Measurements from ENCODE around the gene UBXN2A. TPM values are rescaled to one million over a fixed set of nuclear protein-coding genes. Genes with fewer than 3 reads are reported as not detected.

UBXN2A gene
- total and polyA plus RNA-seq, 10 of the 15 experiments (the other 5 are each of a cell fraction or from before 2014, with no cell fraction given), result 3.7 to 23.5 (median 14.6) TPM

DNA sequence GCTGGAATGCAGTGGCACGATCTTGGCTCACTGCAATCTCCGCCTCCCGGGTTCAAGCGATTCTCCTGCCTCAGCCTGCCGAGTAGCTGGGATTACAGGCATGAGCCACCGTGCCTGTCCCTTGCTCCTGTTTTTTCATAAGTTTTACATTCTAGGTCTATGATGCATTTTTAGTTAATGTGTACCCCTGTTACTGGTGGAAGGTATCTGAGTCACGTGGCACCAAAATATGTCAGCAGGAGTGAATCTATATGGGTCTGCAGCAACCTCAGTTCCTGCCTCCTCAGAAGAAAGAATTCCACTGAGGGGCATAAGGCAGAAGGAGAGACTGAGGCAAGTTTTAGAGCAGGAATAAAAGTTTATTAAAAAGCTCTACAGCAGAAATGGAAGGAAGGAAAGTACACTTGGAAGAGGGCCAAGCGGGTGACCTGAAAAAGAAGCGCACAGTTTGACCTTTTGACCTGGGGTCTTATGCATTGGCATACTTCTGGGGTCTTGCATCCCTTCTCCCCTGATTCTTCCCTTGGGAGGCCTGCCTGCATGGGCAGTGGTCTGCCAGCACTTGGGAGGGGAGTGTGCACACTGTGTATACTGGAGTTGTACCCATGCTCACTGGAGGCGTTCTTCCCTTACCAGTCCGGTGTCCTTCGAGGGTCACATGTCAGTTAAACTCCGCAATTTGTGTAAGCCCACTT lies 68.6 kb downstream of the UBXN2A start:
- WGBS (ENCODE audit: insufficient coverage, insufficient replicate concordance, low lambda C conversion rate, missing lambda C conversion rate), result 79% methylated on average over 13 of the region's 13 CpGs
- no TSS peak for BruUV-seq (replicated peaks)
- ChIA-PET POLR2A (no interaction called here), CTCF (no interaction called here), RAD21 (ENCODE audit: unreplicated experiment) (no interaction called here), SMC1A (ENCODE audit: uncharacterized antibody, unreplicated experiment) (no interaction called here)
- TF ChIP-seq CREB1 (IDR thresholded peaks at IDR 0.05; ENCODE audit: low read depth) (no peak), NR2F1 (conservative IDR thresholded peaks at IDR 0.05) (peak; percentile 55; the same call in 1 of the 2 replicates)
- DNase-seq (ENCODE audit: low read depth, low spot score) (no peak), ATAC-seq (no peak), FAIRE-seq (peak; percentile 18)
- Histone ChIP-seq H3K9me3 (replicated peaks; ENCODE audit: control insufficient read depth, insufficient read depth, low read length) (no peaks in the 10 kb centered on the region), H3K79me2 (ENCODE audit: control insufficient read depth, insufficient read depth, low read length) (no peaks in the 10 kb centered on the region), H3K4me2 (ENCODE audit: control insufficient read depth, insufficient read depth) (no peak overlapping the region), H4K20me1 (ENCODE audit: control insufficient read depth, insufficient read depth) (no peaks in the 10 kb centered on the region), H3K36me3 (ENCODE audit: control insufficient read depth in 2 of 2, insufficient read depth in 2 of 2, low read length in 1 of 2) (no peaks in the 10 kb centered on the region), H3K9ac (ENCODE audit: control insufficient read depth, insufficient read depth, low read length) (no peak overlapping the region), H3K4me1 (ENCODE audit: control insufficient read depth, insufficient read depth, low read length) (no peaks in the 10 kb centered on the region), H3K4me3 (no peak overlapping the region), H3K27me3 (replicated peaks in 1 of 2; ENCODE audit: control insufficient read depth in 2 of 2, insufficient read depth in 2 of 2, low read length in 1 of 2) (peaks cover 3 to 16% of the 10 kb centered on the region in 2 experiments), H2AFZ (ENCODE audit: control insufficient read depth, low read depth, low read length) (no peak overlapping the region), H3K27ac (ENCODE audit: control insufficient read depth, insufficient read depth) (no peak overlapping the region)
- in situ Hi-C loops (cut with MboI) (no loop called here), intact Hi-C loops (cut with micrococcal nuclease; ENCODE audit: unreplicated experiment) (no loop called here)

DNA sequence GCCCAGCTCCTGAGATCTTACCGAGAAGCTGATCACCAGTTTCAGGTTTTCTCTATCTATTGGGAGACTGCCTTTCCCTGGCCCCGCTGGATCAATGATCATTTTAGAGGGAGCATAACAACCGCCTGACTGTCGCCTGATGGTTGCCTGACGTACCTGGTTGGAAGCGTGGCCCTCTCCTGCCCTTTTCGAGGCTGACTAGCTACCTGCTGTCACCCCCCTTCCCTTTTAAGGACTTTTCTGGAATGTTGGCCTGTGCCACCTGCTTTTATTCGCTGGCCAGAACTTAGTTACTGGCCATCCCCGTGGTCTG lies 69.1 kb downstream of the UBXN2A start:
- no peak for DNase-seq (ENCODE audit: low read depth, low spot score)
- no peak for FAIRE-seq
- Histone ChIP-seq H3K4me1 (ENCODE audit: control insufficient read depth, insufficient read depth, low read length) (no peaks in the 10 kb centered on the region), H2AFZ (ENCODE audit: control insufficient read depth, low read depth, low read length) (no peak overlapping the region), H3K4me2 (ENCODE audit: control insufficient read depth, insufficient read depth) (peak overlapping the region; percentile 21; the same call in 1 of the 2 replicates), H3K4me3 (no peak overlapping the region), H3K9me3 (replicated peaks; ENCODE audit: control insufficient read depth, insufficient read depth, low read length) (no peaks in the 10 kb centered on the region), H3K9ac (ENCODE audit: control insufficient read depth, insufficient read depth, low read length) (no peak overlapping the region), H3K79me2 (ENCODE audit: control insufficient read depth, insufficient read depth, low read length) (no peaks in the 10 kb centered on the region), H4K20me1 (ENCODE audit: control insufficient read depth, insufficient read depth) (no peaks in the 10 kb centered on the region), H3K27me3 (replicated peaks in 1 of 2; ENCODE audit: control insufficient read depth in 2 of 2, insufficient read depth in 2 of 2, low read length in 1 of 2) (peaks cover 3 to 16% of the 10 kb centered on the region in 2 experiments), H3K27ac (ENCODE audit: control insufficient read depth, insufficient read depth) (no peak overlapping the region), H3K36me3 (ENCODE audit: control insufficient read depth in 2 of 2, insufficient read depth in 2 of 2, low read length in 1 of 2) (no peaks in the 10 kb centered on the region)
- intact Hi-C loops (cut with micrococcal nuclease; ENCODE audit: unreplicated experiment), result no loop called here
- CTCF ChIA-PET, result no interaction called here
- POLR2A ChIA-PET, result no interaction called here
- in situ Hi-C loops (cut with MboI), result no loop called here
- SMC1A ChIA-PET (ENCODE audit: uncharacterized antibody, unreplicated experiment), result no interaction called here
- no peak for ATAC-seq
- RAD21 ChIA-PET (ENCODE audit: unreplicated experiment), result no interaction called here
- TF ChIP-seq, protein P1, sequence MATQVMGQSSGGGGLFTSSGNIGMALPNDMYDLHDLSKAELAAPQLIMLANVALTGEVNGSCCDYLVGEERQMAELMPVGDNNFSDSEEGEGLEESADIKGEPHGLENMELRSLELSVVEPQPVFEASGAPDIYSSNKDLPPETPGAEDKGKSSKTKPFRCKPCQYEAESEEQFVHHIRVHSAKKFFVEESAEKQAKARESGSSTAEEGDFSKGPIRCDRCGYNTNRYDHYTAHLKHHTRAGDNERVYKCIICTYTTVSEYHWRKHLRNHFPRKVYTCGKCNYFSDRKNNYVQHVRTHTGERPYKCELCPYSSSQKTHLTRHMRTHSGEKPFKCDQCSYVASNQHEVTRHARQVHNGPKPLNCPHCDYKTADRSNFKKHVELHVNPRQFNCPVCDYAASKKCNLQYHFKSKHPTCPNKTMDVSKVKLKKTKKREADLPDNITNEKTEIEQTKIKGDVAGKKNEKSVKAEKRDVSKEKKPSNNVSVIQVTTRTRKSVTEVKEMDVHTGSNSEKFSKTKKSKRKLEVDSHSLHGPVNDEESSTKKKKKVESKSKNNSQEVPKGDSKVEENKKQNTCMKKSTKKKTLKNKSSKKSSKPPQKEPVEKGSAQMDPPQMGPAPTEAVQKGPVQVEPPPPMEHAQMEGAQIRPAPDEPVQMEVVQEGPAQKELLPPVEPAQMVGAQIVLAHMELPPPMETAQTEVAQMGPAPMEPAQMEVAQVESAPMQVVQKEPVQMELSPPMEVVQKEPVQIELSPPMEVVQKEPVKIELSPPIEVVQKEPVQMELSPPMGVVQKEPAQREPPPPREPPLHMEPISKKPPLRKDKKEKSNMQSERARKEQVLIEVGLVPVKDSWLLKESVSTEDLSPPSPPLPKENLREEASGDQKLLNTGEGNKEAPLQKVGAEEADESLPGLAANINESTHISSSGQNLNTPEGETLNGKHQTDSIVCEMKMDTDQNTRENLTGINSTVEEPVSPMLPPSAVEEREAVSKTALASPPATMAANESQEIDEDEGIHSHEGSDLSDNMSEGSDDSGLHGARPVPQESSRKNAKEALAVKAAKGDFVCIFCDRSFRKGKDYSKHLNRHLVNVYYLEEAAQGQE (IDR thresholded peaks at IDR 0.05; ENCODE audit: low read depth, low read length), result no peak
- TF ChIP-seq NFYB (IDR thresholded peaks at IDR 0.05; ENCODE audit: insufficient read depth, low read depth, low read length) (no peak), TCF3 (IDR thresholded peaks at IDR 0.05; ENCODE audit: borderline replicate concordance, insufficient read depth, low read depth, low read length) (no peak), POLR2AphosphoS5 (IDR thresholded peaks at IDR 0.05; ENCODE audit: low read length) (no peak), FOXK2 (IDR thresholded peaks at IDR 0.05) (no peak), ZNF274 (IDR thresholded peaks at IDR 0.05; ENCODE audit: insufficient read depth, insufficient read length) (no peak)
- TF ChIP-seq, protein P2, sequence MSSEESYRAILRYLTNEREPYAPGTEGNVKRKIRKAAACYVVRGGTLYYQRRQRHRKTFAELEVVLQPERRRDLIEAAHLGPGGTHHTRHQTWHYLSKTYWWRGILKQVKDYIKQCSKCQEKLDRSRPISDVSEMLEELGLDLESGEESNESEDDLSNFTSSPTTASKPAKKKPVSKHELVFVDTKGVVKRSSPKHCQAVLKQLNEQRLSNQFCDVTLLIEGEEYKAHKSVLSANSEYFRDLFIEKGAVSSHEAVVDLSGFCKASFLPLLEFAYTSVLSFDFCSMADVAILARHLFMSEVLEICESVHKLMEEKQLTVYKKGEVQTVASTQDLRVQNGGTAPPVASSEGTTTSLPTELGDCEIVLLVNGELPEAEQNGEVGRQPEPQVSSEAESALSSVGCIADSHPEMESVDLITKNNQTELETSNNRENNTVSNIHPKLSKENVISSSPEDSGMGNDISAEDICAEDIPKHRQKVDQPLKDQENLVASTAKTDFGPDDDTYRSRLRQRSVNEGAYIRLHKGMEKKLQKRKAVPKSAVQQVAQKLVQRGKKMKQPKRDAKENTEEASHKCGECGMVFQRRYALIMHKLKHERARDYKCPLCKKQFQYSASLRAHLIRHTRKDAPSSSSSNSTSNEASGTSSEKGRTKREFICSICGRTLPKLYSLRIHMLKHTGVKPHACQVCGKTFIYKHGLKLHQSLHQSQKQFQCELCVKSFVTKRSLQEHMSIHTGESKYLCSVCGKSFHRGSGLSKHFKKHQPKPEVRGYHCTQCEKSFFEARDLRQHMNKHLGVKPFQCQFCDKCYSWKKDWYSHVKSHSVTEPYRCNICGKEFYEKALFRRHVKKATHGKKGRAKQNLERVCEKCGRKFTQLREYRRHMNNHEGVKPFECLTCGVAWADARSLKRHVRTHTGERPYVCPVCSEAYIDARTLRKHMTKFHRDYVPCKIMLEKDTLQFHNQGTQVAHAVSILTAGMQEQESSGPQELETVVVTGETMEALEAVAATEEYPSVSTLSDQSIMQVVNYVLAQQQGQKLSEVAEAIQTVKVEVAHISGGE (CRISPR knock-in tag; IDR thresholded peaks at IDR 0.05), result no peak
- no TSS peak for BruUV-seq (replicated peaks)
- WGBS (ENCODE audit: insufficient coverage, insufficient replicate concordance, low lambda C conversion rate, missing lambda C conversion rate), result 84% methylated on average over 9 of the region's 9 CpGs
